Upper lobe of left lung (tissue), 6 donors: ENCODE measurements around the gene BAD. TPM values are rescaled to one million over a fixed set of nuclear protein-coding genes. Genes with fewer than 3 reads are reported as not detected.

Experiments
- ATAC-seq, 2 donors: fragments of 200-7000 bp; cut with Tn5 transposase; one replicate each; pipeline ENCODE4 v1.9.1; 2022; ENCODE audit warnings: mild to moderate bottlenecking in 2 of 2, moderate library complexity in 2 of 2; ENCODE audit not compliant: low FRiP score in 2 of 2
- DNase-seq, 2 donors: peaks; one replicate each; pipeline ENCODE4 v3.0.0-alpha.2; 2019 to 2020
- H3K27ac ChIP-seq, 4 donors: fragments of 200-600 bp; sonication (generic); one replicate each; pipeline ENCODE4 v1.5.1; 2016 to 2019
- H3K27me3 ChIP-seq, 4 donors: fragments of 200-600 bp; sonication (generic); one replicate each; pipeline ENCODE4 v1.5.1; 2017 to 2019
- H3K36me3 ChIP-seq, 4 donors: fragments of 200-600 bp; sonication (generic); one replicate each; pipeline ENCODE4 v1.5.1; 2016 to 2019
- H3K4me1 ChIP-seq, 4 donors: fragments of 200-600 bp; sonication (generic); one replicate each; pipeline ENCODE4 v1.5.1; 2018 to 2019
- H3K4me3 ChIP-seq, 4 donors: fragments of 200-600 bp; sonication (generic); one replicate each; pipeline ENCODE4 v1.5.1; 2017 to 2019; ENCODE audit warnings: mild to moderate bottlenecking in 2 of 4, moderate library complexity in 1 of 4
- H3K9me3 ChIP-seq, 4 donors: fragments of 200-600 bp; sonication (generic); one replicate each; pipeline ENCODE4 v1.5.1; 2018 to 2019
- CTCF ChIP-seq, 6 experiments: fragments of 450-650 bp in 4 of 6; fragments of 200-600 bp in 2 of 6; sonication (generic) in 2 of 6; IDR thresholded peaks; one replicate each; pipeline ENCODE4 v1.5.1; 2016 to 2019; ENCODE audit warnings: antibody characterized with exemption in 6 of 6
- EP300 ChIP-seq, 4 donors: sonication (generic); formaldehyde crosslinking; IDR thresholded peaks; one replicate each; pipeline ENCODE4 v1.5.1; 2017; ENCODE audit warnings: antibody characterized with exemption in 4 of 4, control low read depth in 2 of 4
- POLR2A ChIP-seq, 4 donors: fragments of 450-650 bp; IDR thresholded peaks; one replicate each; pipeline ENCODE4 v1.5.1; 2016 to 2017; ENCODE audit warnings: antibody characterized with exemption in 4 of 4, mild to moderate bottlenecking in 2 of 4
- POLR2AphosphoS5 ChIP-seq, 2 donors: sonication (generic); formaldehyde crosslinking; IDR thresholded peaks; one replicate each; pipeline ENCODE4 v1.5.1; 2017; ENCODE audit warnings: antibody characterized with exemption in 2 of 2
- WGBS, 2 donors: methylation state at CpG; one replicate each; pipeline ENCODE4 v1.1.5; 2017 to 2018; 5-methylcytosine and 5-hydroxymethylcytosine counted together
- total RNA-seq, 6 donors: library from RNA; depleted of rRNA in 4 of 6; stranded (reverse); fragments of >200 nt in 4 of 6; gene quantifications; one replicate each; pipeline versions ENCODE4 v1.1.0 to v1.2.1, GENCODE V29; 2016 to 2021
- donor health status: DM: no; HTN: no; CAD: no; lungs with moderate emphysema.
- donor health status: DM: no; HTN: yes; CAD: no; lungs with severe emphysema.

Gene BAD
- total RNA-seq, 6 donors from 2014 or later, result 59.7 to 150 (median 80.1) TPM

- no peak for TF ChIP-seq EP300 (IDR thresholded peaks at IDR 0.05)
- no peak for TF ChIP-seq CTCF (IDR thresholded peaks at IDR 0.05)
- TF ChIP-seq POLR2AphosphoS5 (IDR thresholded peaks at IDR 0.05), result no peak
- TF ChIP-seq POLR2A (IDR thresholded peaks at IDR 0.05), result no peak
- Histone ChIP-seq H3K27me3 (no peaks in the 10 kb centered on the region), H3K36me3 (peaks cover 0 to 31% (median 18%) of the 10 kb centered on the region in 4 donors), H3K9me3 (no peaks in the 10 kb centered on the region), H3K4me3 (peak overlapping the region; percentile 4 to 92 (median 80)), H3K27ac (peak overlapping the region; percentile 93 to 99 (median 98)), H3K4me1 (peaks cover 55 to 74% (median 59%) of the 10 kb centered on the region in 4 donors)
- DNase-seq (peak; percentile 100), ATAC-seq (peak; percentile 94 to 96)
- WGBS, 2 donors, result 1 to 2% methylated on average over 11 to 24 of the region's 24 CpGs
These were observed 43.3 kb downstream of the BAD start for GRCh38 chr11:64241241-64241490.

GRCh38 chr11:64240435-64241240 lies 43.8 kb downstream of the BAD start, which contains the start of gene FKBP2:
Gene FKBP2 (plus strand): TSS chr11:64241095. CDS start chr11:64242388, 1,293 bp downstream.
- peak within 1 kb of the TSS; percentile 93 to 99 (median 98) for H3K27ac ChIP-seq
- no peaks in the 10 kb centered on the region for H3K9me3 ChIP-seq
- peak within 1 kb of the TSS; percentile 71 to 97 (median 90) for H3K4me3 ChIP-seq
- peak in 3 of 4 donors; percentile 69 to 92 (median 72) for TF ChIP-seq POLR2A (IDR thresholded peaks at IDR 0.05)
- TF ChIP-seq CTCF (IDR thresholded peaks at IDR 0.05), result peak in 2 of 6 experiments; percentile 8 to 45
- peak; percentile 96 to 97 for TF ChIP-seq POLR2AphosphoS5 (IDR thresholded peaks at IDR 0.05)
- peak in 2 of 4 donors; percentile 32 to 67 for TF ChIP-seq EP300 (IDR thresholded peaks at IDR 0.05)
- H3K27me3 ChIP-seq, result no peaks in the 10 kb centered on the region
- peaks cover 54 to 74% (median 57%) of the 10 kb centered on the region in 4 donors for H3K4me1 ChIP-seq
- peaks cover 0 to 31% (median 18%) of the 10 kb centered on the region in 4 donors for H3K36me3 ChIP-seq
- DNase-seq (peak; percentile 99 to 100), ATAC-seq (peak; percentile 89)
- 0 to 2% methylated on average over 15 to 55 of the region's 58 CpGs for WGBS, 2 donors

DNA sequence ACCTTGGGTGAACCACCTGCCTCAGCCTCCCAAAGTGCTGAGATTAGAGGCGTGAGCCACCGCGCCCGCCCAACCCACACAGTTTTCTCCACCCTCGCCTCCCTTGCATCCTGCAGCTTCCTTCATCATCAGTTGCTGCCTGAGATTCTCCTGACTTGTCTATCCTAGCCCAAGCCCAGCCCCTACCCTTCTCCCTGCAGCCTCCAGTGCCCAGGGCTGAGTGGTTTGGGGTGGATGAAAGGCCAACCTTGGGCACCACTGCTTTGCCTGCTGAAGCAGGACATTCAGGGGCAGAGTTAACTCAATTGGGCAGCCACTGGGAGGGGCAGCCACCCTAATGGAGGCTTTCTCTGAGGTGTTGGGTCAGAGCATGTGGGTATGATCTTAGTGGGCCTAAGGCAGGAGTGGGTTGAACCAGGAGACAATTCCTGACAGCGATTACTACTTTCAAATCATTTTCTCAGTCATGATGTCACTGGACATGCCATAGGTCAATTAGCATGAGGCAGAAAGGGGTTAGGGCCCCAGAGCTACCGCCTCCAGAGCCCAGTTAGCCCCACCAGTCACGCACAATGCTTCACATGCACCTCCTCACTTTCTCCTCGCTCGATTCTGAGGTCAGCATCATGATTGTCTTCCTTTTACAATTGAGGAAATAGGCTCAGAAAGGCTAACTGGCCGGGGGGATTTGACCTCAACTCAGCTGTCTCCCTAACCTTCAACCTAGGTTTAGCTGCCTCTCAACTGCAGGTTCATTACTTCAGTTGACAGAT lies 44.6 kb downstream of the BAD start:
- ATAC-seq (no peak), DNase-seq (peak; percentile 40 to 55)
- TF ChIP-seq POLR2AphosphoS5 (IDR thresholded peaks at IDR 0.05) (peak in 1 of 2 donors; percentile 54), EP300 (IDR thresholded peaks at IDR 0.05) (no peak)
- Histone ChIP-seq H3K36me3 (peaks cover 0 to 31% (median 18%) of the 10 kb centered on the region in 4 donors), H3K27ac (peak overlapping the region; percentile 93 to 99 (median 98)), H3K4me3 (peak overlapping the region in 3 of 4 donors; percentile 71 to 92 (median 89)), H3K4me1 (peaks cover 53 to 74% (median 57%) of the 10 kb centered on the region in 4 donors), H3K9me3 (no peaks in the 10 kb centered on the region), H3K27me3 (no peaks in the 10 kb centered on the region)
- 75 to 88% methylated on average over 11 of the region's 11 CpGs for WGBS, 2 donors

GRCh38 chr11:64238999-64239398 lies 45.5 kb downstream of the BAD start:
- Histone ChIP-seq H3K27me3 (no peaks in the 10 kb centered on the region), H3K4me3 (no peak overlapping the region), H3K27ac (peak overlapping the region; percentile 74 to 99 (median 96)), H3K4me1 (peaks cover 53 to 72% (median 56%) of the 10 kb centered on the region in 4 donors), H3K36me3 (peaks cover 0 to 29% (median 14%) of the 10 kb centered on the region in 4 donors), H3K9me3 (no peaks in the 10 kb centered on the region)
- no peak for ATAC-seq
- WGBS, 2 donors, result 60 to 79% methylated on average over 5 of the region's 5 CpGs
- DNase-seq, result no peak
- TF ChIP-seq POLR2AphosphoS5 (IDR thresholded peaks at IDR 0.05) (no peak), EP300 (IDR thresholded peaks at IDR 0.05) (no peak), CTCF (IDR thresholded peaks at IDR 0.05) (no peak), POLR2A (IDR thresholded peaks at IDR 0.05) (no peak)

GRCh38 chr11:64238076-64238475 lies 46.4 kb downstream of the BAD start:
- Histone ChIP-seq H3K27me3 (no peaks in the 10 kb centered on the region), H3K4me1 (peaks cover 58 to 76% (median 61%) of the 10 kb centered on the region in 4 donors), H3K4me3 (no peak overlapping the region), H3K36me3 (peaks cover 0 to 20% (median 7%) of the 10 kb centered on the region in 4 donors), H3K9me3 (no peaks in the 10 kb centered on the region), H3K27ac (peak overlapping the region; percentile 74 to 99 (median 96))
- 75 to 82% methylated on average over 5 to 9 of the region's 9 CpGs for WGBS, 2 donors
- TF ChIP-seq POLR2AphosphoS5 (IDR thresholded peaks at IDR 0.05) (no peak), CTCF (IDR thresholded peaks at IDR 0.05) (no peak), EP300 (IDR thresholded peaks at IDR 0.05) (no peak), POLR2A (IDR thresholded peaks at IDR 0.05) (no peak)
- ATAC-seq (no peak), DNase-seq (no peak)
